ENCODE results near the gene GPR31.

GPR31 gene

DNA sequence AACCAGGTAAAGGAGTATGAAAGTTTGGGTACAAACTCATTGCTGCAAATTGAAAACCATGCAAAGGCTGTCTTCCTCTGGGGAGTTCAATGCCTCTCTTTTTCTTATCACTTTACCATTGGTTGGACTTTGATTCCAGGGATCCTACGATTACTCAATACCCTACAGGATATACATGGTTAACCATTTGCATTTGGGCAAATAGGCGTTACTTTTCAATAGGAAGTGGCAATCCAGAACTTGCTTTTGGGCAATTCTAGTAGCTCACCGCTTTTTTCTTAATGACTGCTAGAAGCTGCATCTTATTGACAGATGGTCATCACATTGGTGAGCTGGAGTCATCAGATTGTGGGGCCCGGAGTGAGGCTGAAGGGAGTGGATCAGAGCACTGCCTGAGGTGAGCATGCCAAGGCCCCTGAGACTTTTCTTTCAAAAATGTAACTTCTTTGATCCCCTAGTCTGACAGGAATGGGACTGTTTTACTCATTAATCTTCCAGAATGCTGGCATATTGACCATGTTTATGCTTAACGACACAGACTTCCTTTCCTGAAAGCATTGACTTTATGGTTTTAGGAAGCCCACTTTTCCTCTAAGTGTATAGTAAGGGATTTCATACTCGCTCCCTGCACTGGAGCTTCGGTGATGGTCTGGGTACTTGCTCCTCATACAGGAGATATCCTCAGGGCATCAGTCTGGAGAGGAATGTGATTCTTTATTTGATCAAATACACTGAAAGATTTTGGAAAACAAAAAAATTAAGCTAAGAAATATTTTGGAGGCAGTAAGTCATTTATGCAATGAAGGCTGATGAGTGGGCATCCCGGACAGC, 34.7 kb downstream of the GPR31 start, which contains the start of gene CCR6:
CCR6 (plus strand) TSS at position 270 of the 831 bp plus-strand sequence. CDS start 13,039 bp downstream, outside the sequence.
- Histone ChIP-seq H3K4me1 (ENCODE audit: low read length) (peaks cover 13% of the 10 kb centered on the region; the same call in 1 of the 2 replicates), H2AFZ (ENCODE audit: low read length) (no peak within 1 kb of the TSS), H3K4me2 (ENCODE audit: low read depth, low read length) (no peak within 1 kb of the TSS), H3K79me2 (ENCODE audit: low read length) (no peaks in the 10 kb centered on the region), H3K27me3 (replicated peaks; ENCODE audit: insufficient read depth, low read length) (no peaks in the 10 kb centered on the region), H3K9me3 (replicated peaks; ENCODE audit: insufficient read depth, low read length) (no peaks in the 10 kb centered on the region), H4K20me1 (ENCODE audit: insufficient read depth, low read length) (no peaks in the 10 kb centered on the region), H3F3A (ENCODE audit: insufficient read depth, low read length) (no peaks in the 10 kb centered on the region), H3K9me2 (replicated peaks; ENCODE audit: insufficient read depth, low read length) (no peaks in the 10 kb centered on the region), H3K27ac (ENCODE audit: low read length) (no peak within 1 kb of the TSS), H3K9ac (ENCODE audit: low read length) (no peak within 1 kb of the TSS), H3K4me3 (ENCODE audit: low read length) (no peak within 1 kb of the TSS), H3K36me3 (replicated peaks; ENCODE audit: insufficient read depth, low read length) (no peaks in the 10 kb centered on the region)
- TF ChIP-seq EZH2 (optimal IDR thresholded peaks at IDR 0.05; ENCODE audit: low read depth, low read length), result no peak
- TF ChIP-seq, protein P1, sequence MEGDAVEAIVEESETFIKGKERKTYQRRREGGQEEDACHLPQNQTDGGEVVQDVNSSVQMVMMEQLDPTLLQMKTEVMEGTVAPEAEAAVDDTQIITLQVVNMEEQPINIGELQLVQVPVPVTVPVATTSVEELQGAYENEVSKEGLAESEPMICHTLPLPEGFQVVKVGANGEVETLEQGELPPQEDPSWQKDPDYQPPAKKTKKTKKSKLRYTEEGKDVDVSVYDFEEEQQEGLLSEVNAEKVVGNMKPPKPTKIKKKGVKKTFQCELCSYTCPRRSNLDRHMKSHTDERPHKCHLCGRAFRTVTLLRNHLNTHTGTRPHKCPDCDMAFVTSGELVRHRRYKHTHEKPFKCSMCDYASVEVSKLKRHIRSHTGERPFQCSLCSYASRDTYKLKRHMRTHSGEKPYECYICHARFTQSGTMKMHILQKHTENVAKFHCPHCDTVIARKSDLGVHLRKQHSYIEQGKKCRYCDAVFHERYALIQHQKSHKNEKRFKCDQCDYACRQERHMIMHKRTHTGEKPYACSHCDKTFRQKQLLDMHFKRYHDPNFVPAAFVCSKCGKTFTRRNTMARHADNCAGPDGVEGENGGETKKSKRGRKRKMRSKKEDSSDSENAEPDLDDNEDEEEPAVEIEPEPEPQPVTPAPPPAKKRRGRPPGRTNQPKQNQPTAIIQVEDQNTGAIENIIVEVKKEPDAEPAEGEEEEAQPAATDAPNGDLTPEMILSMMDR (IDR thresholded peaks at IDR 0.05; ENCODE audit: low read length), result no peak
- TF ChIP-seq EZH2phosphoT487 (IDR thresholded peaks at IDR 0.05; ENCODE audit: low read length), result no peak
- DNase-seq, result no peak

DNA sequence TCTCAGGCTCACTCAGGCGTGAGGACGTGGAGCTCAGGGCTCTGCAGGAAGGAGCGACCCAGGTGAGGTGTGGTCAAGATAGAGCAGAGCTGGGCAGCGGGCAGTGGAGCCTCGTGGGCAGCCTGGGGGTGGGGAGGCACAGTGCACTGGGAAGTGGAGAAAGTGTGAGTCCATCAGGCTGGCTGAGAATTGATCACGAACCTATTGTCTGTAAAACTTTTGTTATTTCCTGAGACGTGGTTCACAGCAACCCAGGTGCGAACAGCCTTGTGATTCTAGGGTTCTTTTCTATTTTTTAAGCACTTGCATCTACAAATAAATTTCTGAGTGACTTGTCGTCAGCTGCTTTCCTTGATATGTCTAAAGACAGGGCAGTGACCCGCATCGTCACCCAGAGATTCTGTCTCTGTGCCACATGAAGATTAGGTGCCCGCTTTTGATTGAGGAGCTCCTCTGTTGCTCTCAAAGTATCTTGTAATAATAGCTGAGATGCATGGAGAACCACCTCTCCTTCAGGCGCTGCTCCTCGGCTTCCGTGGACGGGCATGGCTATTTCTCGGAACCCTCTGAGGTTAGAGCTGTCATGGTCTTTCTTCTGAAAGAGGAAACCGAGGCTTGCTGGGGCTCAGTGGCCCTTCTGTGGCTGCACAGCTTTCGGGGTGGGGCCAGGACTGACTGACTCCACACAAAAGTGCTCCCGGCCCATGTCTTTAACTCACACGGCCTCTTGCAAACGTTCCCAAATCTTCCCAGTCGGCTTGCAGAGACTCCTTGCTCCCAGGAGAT, 35.5 kb downstream of the GPR31 start:
- Histone ChIP-seq H3K9me3 (replicated peaks; ENCODE audit: insufficient read depth, low read length) (no peaks in the 10 kb centered on the region), H3F3A (ENCODE audit: insufficient read depth, low read length) (no peaks in the 10 kb centered on the region), H3K4me3 (ENCODE audit: low read length) (no peak overlapping the region), H2AFZ (ENCODE audit: low read length) (no peak overlapping the region), H4K20me1 (ENCODE audit: insufficient read depth, low read length) (no peaks in the 10 kb centered on the region), H3K36me3 (replicated peaks; ENCODE audit: insufficient read depth, low read length) (no peaks in the 10 kb centered on the region), H3K79me2 (ENCODE audit: low read length) (no peaks in the 10 kb centered on the region), H3K9ac (ENCODE audit: low read length) (no peak overlapping the region), H3K27me3 (replicated peaks; ENCODE audit: insufficient read depth, low read length) (no peaks in the 10 kb centered on the region), H3K4me1 (ENCODE audit: low read length) (peaks cover 13% of the 10 kb centered on the region; the same call in 1 of the 2 replicates), H3K4me2 (ENCODE audit: low read depth, low read length) (no peak overlapping the region), H3K27ac (ENCODE audit: low read length) (no peak overlapping the region), H3K9me2 (replicated peaks; ENCODE audit: insufficient read depth, low read length) (no peaks in the 10 kb centered on the region)
- no peak for DNase-seq
- TF ChIP-seq EZH2 (optimal IDR thresholded peaks at IDR 0.05; ENCODE audit: low read depth, low read length) (no peak), EZH2phosphoT487 (IDR thresholded peaks at IDR 0.05; ENCODE audit: low read length) (no peak)
- TF ChIP-seq, protein P1 (IDR thresholded peaks at IDR 0.05; ENCODE audit: low read length), result no peak

DNA sequence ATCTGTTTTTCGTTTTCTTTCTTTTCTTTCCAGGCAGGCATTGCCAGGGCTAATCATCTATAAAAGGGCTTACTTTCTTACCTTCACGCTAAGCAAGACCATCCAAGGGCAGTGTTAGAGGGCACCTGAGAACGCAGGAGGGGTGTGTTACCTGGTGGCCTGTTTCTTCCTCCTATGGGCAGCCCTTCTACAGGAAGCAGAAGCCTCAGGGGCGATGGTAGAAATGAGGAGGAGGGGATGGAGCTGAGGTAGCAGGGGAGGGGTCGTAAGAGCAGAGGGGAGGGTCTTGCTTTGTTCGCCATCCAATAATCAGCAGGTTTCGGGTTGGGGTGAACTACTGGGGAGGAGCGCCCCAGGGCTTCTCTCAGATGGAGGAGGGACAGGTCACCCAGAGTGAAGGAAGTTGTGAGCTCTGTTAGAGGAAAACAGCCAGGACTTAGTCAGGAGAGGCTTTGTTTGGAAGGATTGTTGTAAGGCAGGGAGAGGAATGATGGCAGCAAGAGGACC, 36.4 kb downstream of the GPR31 start:
- no peaks in the 10 kb centered on the region for H3K79me2 ChIP-seq (ENCODE audit: low read length)
- no peaks in the 10 kb centered on the region for H4K20me1 ChIP-seq (ENCODE audit: insufficient read depth, low read length)
- TF ChIP-seq EZH2 (optimal IDR thresholded peaks at IDR 0.05; ENCODE audit: low read depth, low read length) (no peak), EZH2phosphoT487 (IDR thresholded peaks at IDR 0.05; ENCODE audit: low read length) (no peak)
- TF ChIP-seq, protein P1 (IDR thresholded peaks at IDR 0.05; ENCODE audit: low read length), result no peak
- H2AFZ ChIP-seq (ENCODE audit: low read length), result no peak overlapping the region
- H3K4me2 ChIP-seq (ENCODE audit: low read depth, low read length), result no peak overlapping the region
- no peak for DNase-seq
- no peaks in the 10 kb centered on the region for H3K9me2 ChIP-seq (replicated peaks; ENCODE audit: insufficient read depth, low read length)
- no peak overlapping the region for H3K9ac ChIP-seq (ENCODE audit: low read length)
- H3K36me3 ChIP-seq (replicated peaks; ENCODE audit: insufficient read depth, low read length), result no peaks in the 10 kb centered on the region
- no peaks in the 10 kb centered on the region for H3K27me3 ChIP-seq (replicated peaks; ENCODE audit: insufficient read depth, low read length)
- H3K9me3 ChIP-seq (replicated peaks; ENCODE audit: insufficient read depth, low read length), result no peaks in the 10 kb centered on the region
- H3K4me1 ChIP-seq (ENCODE audit: low read length), result peaks cover 13% of the 10 kb centered on the region; the same call in 1 of the 2 replicates
- no peak overlapping the region for H3K4me3 ChIP-seq (ENCODE audit: low read length)
- no peaks in the 10 kb centered on the region for H3F3A ChIP-seq (ENCODE audit: insufficient read depth, low read length)
- no peak overlapping the region for H3K27ac ChIP-seq (ENCODE audit: low read length)

Data from MM.1S (cell line).